Spleen (tissue), 11 donors: Measurements from ENCODE around the gene ARHGEF7. TPM values are rescaled to one million over a fixed set of nuclear protein-coding genes. Genes with fewer than 3 reads are reported as not detected.

Source experiments
- DNase-seq: peaks from one replicate; pipeline ENCODE4 v3.0.0-alpha.2; 2020
- H3K27ac ChIP-seq, 8 donors: fragments of 200-600 bp; sonication (generic) in 7 of 8; 1 replicate in 4 of 8; 2 replicates in 4 of 8; pipeline versions ENCODE4 v1.5.0 to v1.8.0; 2016 to 2021; ENCODE audit warnings: inconsistent platforms in 4 of 8, mild to moderate bottlenecking in 4 of 8, moderate library complexity in 1 of 8
- H3K27me3 ChIP-seq, 7 donors: fragments of 200-600 bp; sonication (generic) in 6 of 7; replicated peaks in 1 of 7; 1 replicate in 4 of 7; 2 replicates in 3 of 7; pipeline versions ENCODE4 v1.5.0 to v1.8.0; 2016 to 2021; ENCODE audit warnings: inconsistent platforms in 3 of 7, mild to moderate bottlenecking in 1 of 7
- H3K36me3 ChIP-seq, 6 donors: fragments of 200-600 bp; sonication (generic) in 5 of 6; 1 replicate in 4 of 6; 2 replicates in 2 of 6; pipeline versions ENCODE4 v1.5.0 to v1.8.0; 2016 to 2021; ENCODE audit warnings: inconsistent platforms in 2 of 6
- H3K4me1 ChIP-seq, 6 donors: fragments of 200-600 bp; sonication (generic) in 5 of 6; 1 replicate in 3 of 6; 2 replicates in 3 of 6; pipeline versions ENCODE4 v1.5.0 to v1.8.0; 2016 to 2021; ENCODE audit warnings: inconsistent platforms in 3 of 6
- H3K4me3 ChIP-seq, 8 donors: fragments of 200-600 bp; sonication (generic) in 7 of 8; 1 replicate in 4 of 8; 2 replicates in 4 of 8; pipeline versions ENCODE4 v1.5.0 to v1.8.0; 2016 to 2021; ENCODE audit warnings: inconsistent platforms in 4 of 8, mild to moderate bottlenecking in 4 of 8, moderate library complexity in 2 of 8
- H3K9me3 ChIP-seq, 8 donors: fragments of 200-600 bp; sonication (generic) in 7 of 8; 1 replicate in 4 of 8; 2 replicates in 4 of 8; pipeline versions ENCODE4 v1.5.0 to v1.8.0; 2016 to 2021; ENCODE audit warnings: inconsistent platforms in 4 of 8
- POLR2A ChIP-seq, 3 donors: fragments of 450-650 bp; IDR thresholded peaks; one replicate each; pipeline ENCODE4 v1.5.1; 2017; ENCODE audit warnings: antibody characterized with exemption in 3 of 3, mild to moderate bottlenecking in 1 of 3
- POLR2AphosphoS5 ChIP-seq, 3 donors: sonication (generic); formaldehyde crosslinking; IDR thresholded peaks; one replicate each; pipeline ENCODE4 v1.5.1; 2017; ENCODE audit warnings: antibody characterized with exemption in 3 of 3
- WGBS, 5 donors: extraction: QIAGEN DNeasy Blood & Tissue Kit in 3 of 5; methylation state at CpG; one replicate each; pipeline versions ENCODE4 v1.1.5 to v1.1.7; 2013 to 2018; 5-methylcytosine and 5-hydroxymethylcytosine counted together
- intact Hi-C: fragments of 100-400 bp; cut with DNase I; formaldehyde crosslinking; loops from one replicate; pipeline ENCODE4 v1.15.0; 2023; ENCODE audit warnings: low total_unique reads
- polyA plus RNA-seq, 3 donors: library from polyadenylated mRNA; stranded (reverse); fragments of 200-250 nt; gene quantifications; one replicate each; pipeline ENCODE4 v1.2.1, GENCODE V29; 2013
- total RNA-seq, 7 donors: library from RNA; depleted of rRNA in 3 of 7; stranded (reverse); fragments of >200 nt in 3 of 7; fragmentation: NEBNext Ultra II Directional in 4 of 7; extraction: Animal tissue kit (Norgen Biotek cat#: 25700) in 4 of 7; gene quantifications; one replicate each; pipeline versions ENCODE4 v1.1.0 to v1.2.1, GENCODE V29; 2016 to 2021
- TF ChIP-seq, protein P1 (sequence below), 11 experiments: fragments of 200-600 bp in 7 of 11; fragments of 450-650 bp in 4 of 11; sonication (generic) in 4 of 11; IDR thresholded peaks in 8 of 11; conservative IDR thresholded peaks in 3 of 11; 1 replicate in 7 of 11; 2 replicates in 4 of 11; pipeline versions ENCODE4 v1.4.0 to v1.8.0; 2016 to 2021; ENCODE audit warnings: antibody characterized with exemption in 11 of 11, inconsistent platforms in 4 of 11, mild to moderate bottlenecking in 1 of 11
- donor health status: healthy with polysubstance abuse.
- donor health status: DM: no; HTN: no; CAD: no; lungs with moderate emphysema.
- donor health status: DM: no; HTN: no; CAD: no.
- donor health status: Bipolar disorder and iron deficiency.
- donor health status: healthy.
- donor health status: DM: no; HTN: no; CAD: no.
- donor health status: DM: yes; HTN: yes; CAD: no.

Gene ARHGEF7
- total and polyA plus RNA-seq, 10 donors: 18.0 to 192 (median 114) TPM

DNA sequence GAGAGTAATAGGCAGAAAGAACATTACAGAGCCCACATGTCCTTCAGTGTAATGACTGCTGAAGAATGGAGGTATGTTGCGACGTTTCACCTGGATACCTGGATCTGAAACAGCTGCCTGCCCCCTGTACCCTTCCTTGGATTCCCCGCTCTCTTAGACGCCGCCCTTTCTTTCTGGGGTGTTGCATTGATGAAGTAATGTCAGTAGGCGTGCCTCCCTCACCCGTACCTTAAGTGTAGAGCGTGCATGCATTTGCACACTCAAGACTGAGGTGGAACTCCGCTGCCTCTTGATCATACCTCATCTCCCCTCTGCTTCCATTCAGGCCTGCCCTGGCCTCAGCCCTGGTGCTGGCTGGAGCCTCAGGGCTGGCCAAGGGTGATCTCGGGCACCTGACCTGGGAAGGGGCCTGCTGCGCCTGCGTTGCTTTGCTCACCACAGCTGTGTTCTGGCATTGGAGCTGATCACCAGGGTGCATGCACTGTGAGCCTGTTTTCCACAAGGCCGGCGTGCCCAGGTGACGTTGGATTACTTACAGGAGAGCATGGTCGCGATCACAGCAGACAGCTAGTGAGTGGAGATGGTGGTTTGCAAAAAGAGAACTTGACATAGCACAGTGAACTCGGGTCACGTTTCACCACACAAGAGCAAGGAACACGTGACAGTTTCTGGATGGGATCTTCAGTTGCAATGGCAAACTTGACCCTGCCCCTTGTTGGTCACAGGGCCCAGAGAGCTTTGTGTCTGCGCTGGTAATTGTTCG lies 99.0 kb downstream of the ARHGEF7 start:
- intact Hi-C loops: no loop called here
- peaks cover 32 to 100% (median 80%) of the 10 kb centered on the region in 6 donors for H3K4me1 ChIP-seq
- H3K27me3 ChIP-seq: no peaks in the 10 kb centered on the region
- no peak overlapping the region for H3K4me3 ChIP-seq
- DNase-seq: peak; percentile 81
- H3K36me3 ChIP-seq: peaks cover 0 to 44% (median 4%) of the 10 kb centered on the region in 6 donors
- no peaks in the 10 kb centered on the region for H3K9me3 ChIP-seq
- peak; percentile 50 to 66 (median 63) for TF ChIP-seq POLR2AphosphoS5 (IDR thresholded peaks at IDR 0.05)
- TF ChIP-seq, protein P1, sequence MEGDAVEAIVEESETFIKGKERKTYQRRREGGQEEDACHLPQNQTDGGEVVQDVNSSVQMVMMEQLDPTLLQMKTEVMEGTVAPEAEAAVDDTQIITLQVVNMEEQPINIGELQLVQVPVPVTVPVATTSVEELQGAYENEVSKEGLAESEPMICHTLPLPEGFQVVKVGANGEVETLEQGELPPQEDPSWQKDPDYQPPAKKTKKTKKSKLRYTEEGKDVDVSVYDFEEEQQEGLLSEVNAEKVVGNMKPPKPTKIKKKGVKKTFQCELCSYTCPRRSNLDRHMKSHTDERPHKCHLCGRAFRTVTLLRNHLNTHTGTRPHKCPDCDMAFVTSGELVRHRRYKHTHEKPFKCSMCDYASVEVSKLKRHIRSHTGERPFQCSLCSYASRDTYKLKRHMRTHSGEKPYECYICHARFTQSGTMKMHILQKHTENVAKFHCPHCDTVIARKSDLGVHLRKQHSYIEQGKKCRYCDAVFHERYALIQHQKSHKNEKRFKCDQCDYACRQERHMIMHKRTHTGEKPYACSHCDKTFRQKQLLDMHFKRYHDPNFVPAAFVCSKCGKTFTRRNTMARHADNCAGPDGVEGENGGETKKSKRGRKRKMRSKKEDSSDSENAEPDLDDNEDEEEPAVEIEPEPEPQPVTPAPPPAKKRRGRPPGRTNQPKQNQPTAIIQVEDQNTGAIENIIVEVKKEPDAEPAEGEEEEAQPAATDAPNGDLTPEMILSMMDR (IDR thresholded peaks at IDR 0.05 in 8 of 11, conservative IDR thresholded peaks at IDR 0.05 in 3 of 11): no peak
- no peak for TF ChIP-seq POLR2A (IDR thresholded peaks at IDR 0.05)
- peak overlapping the region in 5 of 8 donors; percentile 4 to 35 (median 31) for H3K27ac ChIP-seq
- 68 to 76% (median 69%) methylated on average over 15 to 22 of the region's 22 CpGs for WGBS, 5 donors

DNA sequence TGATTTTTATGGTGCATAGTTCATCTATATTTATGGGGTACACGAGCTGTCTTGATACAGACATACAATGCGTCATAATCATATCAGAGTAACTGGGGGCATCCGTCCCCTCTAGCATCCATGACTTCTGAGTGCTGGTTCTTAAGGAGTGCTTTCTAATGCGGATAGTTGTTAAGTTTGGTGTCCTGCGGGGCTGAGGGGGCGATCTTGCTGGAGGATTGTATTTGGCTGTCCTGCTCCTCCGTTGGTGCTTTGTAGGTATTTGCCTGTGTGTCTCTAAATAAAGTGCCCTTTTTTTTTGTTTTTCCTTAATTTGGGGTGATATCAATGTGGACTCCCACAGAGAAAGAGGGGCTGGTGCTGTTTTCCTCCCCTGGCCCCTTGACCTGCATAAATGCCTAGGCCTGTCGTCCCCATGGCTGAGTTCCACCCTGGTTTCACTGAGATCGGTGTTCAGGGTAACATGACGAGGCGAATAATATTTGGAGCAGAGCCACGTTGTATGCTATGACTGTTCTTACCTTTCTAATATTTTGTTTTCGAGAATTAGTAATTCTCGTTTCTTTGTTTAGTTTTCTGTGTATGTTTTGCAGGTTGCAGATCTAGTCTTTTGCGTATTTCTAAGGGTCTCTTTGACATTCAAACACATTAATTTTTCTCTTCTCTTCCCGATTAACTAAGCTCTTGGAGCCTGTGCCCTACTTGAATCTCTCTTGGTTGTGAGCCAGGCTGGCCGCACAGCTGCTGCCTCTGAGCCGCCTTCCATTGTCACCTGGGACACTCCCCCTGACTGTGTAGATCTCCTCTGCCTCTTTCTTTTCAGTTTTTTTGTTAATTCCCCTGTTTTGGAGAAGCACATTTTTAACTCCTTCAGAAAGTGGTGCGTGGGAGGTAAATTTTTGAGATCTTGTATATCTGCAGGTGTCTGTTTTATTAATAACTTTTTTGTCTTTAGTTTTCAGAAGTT lies 100.3 kb downstream of the ARHGEF7 start:
- Histone ChIP-seq H3K4me1 (peaks cover 31 to 100% (median 81%) of the 10 kb centered on the region in 6 donors), H3K9me3 (no peaks in the 10 kb centered on the region), H3K4me3 (no peak overlapping the region), H3K27ac (peak overlapping the region in 4 of 8 donors; percentile 13 to 80 (median 72)), H3K36me3 (peaks cover 0 to 42% (median 4%) of the 10 kb centered on the region in 6 donors), H3K27me3 (no peaks in the 10 kb centered on the region)
- TF ChIP-seq, protein P1 (IDR thresholded peaks at IDR 0.05 in 8 of 11, conservative IDR thresholded peaks at IDR 0.05 in 3 of 11): no peak
- TF ChIP-seq POLR2AphosphoS5 (IDR thresholded peaks at IDR 0.05) (no peak), POLR2A (IDR thresholded peaks at IDR 0.05) (no peak)
- intact Hi-C loops: no loop called here
- WGBS, 5 donors: 79 to 91% (median 88%) methylated on average over 19 of the region's 19 CpGs
- no peak for DNase-seq

DNA sequence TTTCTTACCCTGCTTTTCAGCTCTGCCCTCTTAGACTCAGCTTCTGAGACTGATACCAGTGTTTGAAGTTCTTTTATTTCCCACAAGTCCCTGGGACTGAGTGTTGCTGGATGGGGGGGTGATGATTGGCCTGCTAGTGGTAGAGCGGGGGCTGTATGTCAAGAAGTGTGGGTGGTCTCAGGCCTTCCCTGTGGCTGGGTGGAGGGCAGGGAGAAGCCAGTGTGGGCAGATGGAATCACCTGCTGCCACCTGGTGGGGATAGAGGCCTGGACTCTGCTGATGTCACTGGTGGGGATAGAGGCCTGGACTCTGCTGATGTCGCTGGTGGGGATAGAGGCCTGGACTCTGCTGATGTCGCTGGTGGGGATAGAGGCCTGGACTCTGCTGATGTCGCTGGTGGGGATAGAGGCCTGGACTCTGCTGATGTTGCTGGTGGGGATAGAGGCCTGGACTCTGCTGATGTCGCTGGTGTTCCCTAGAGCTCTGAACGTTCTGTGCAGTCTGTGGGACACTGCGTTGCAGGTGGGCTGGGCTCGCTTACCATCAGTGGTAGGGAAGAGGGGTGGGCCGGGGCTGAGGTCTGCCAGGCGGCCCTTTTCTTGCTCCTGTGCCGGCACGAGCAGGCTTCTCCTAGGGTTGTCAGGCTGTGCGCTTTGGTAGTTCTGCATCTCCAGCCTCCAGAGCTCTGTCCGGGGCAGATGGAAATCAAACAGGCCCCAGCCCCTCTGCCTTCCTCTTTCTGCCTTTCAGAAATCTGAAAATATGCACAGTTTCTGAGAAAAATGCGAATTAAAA lies 101.3 kb downstream of the ARHGEF7 start:
- Histone ChIP-seq H3K27ac (peak overlapping the region in 4 of 8 donors; percentile 63 to 80 (median 72)), H3K9me3 (no peaks in the 10 kb centered on the region), H3K4me1 (peaks cover 31 to 93% (median 72%) of the 10 kb centered on the region in 6 donors), H3K27me3 (no peaks in the 10 kb centered on the region), H3K36me3 (peaks cover 0 to 40% (median 4%) of the 10 kb centered on the region in 6 donors), H3K4me3 (no peak overlapping the region)
- WGBS, 5 donors: 86 to 89% (median 87%) methylated on average over 13 to 15 of the region's 15 CpGs
- intact Hi-C loops: no loop called here
- no peak for DNase-seq
- no peak for TF ChIP-seq POLR2AphosphoS5 (IDR thresholded peaks at IDR 0.05)
- TF ChIP-seq, protein P1 (IDR thresholded peaks at IDR 0.05 in 8 of 11, conservative IDR thresholded peaks at IDR 0.05 in 3 of 11): peak in 6 of 11 experiments; percentile 43 to 64 (median 54)
